Esophagus squamous epithelium (tissue), 5 donors: ENCODE results near the gene MIOS. TPM values are rescaled to one million over a fixed set of nuclear protein-coding genes. Genes with fewer than 3 reads are reported as not detected.

ENCODE experiments used
- DNase-seq: peaks from one replicate; lab custom pipeline; 2025; lab: John Stamatoyannopoulos, UW
- H3K27ac ChIP-seq, 4 donors: fragments of 200-600 bp; sonication (generic); one replicate each; pipeline ENCODE4 v1.5.1; 2016 to 2019; ENCODE audit warnings: mild to moderate bottlenecking in 1 of 4
- H3K27me3 ChIP-seq, 4 donors: fragments of 200-600 bp; sonication (generic); 1 replicate in 3 of 4; 2 replicates in 1 of 4; pipeline versions ENCODE4 v1.5.1 to v1.6.0; 2017 to 2021; ENCODE audit warnings: antibody characterized with exemption in 1 of 4
- H3K36me3 ChIP-seq, 3 donors: fragments of 200-600 bp; sonication (generic); one replicate each; pipeline ENCODE4 v1.5.1; 2016 to 2019
- H3K4me1 ChIP-seq, 3 donors: fragments of 200-600 bp; sonication (generic); one replicate each; pipeline ENCODE4 v1.5.1; 2017 to 2019
- H3K4me3 ChIP-seq, 4 donors: fragments of 200-600 bp; sonication (generic); 1 replicate in 3 of 4; 2 replicates in 1 of 4; pipeline ENCODE4 v1.5.1; 2016 to 2019; ENCODE audit warnings: mild to moderate bottlenecking in 2 of 4, moderate library complexity in 1 of 4
- H3K9me3 ChIP-seq, 3 donors: fragments of 200-600 bp; sonication (generic); one replicate each; pipeline ENCODE4 v1.5.1; 2016 to 2019
- POLR2A ChIP-seq, 4 donors: fragments of 450-650 bp; IDR thresholded peaks; one replicate each; pipeline ENCODE4 v1.6.1; 2017; ENCODE audit warnings: antibody characterized with exemption in 4 of 4, mild to moderate bottlenecking in 4 of 4, moderate library complexity in 3 of 4
- WGBS, 2 donors: methylation state at CpG; one replicate each; pipeline ENCODE4 v1.1.5; 2018; 5-methylcytosine and 5-hydroxymethylcytosine counted together
- intact Hi-C: fragments of 100-400 bp; cut with DNase I; formaldehyde crosslinking; loops from one replicate; pipeline ENCODE4 v1.15.0; 2022
- total RNA-seq, 4 donors: library from RNA; depleted of rRNA; stranded (reverse); fragments of >200 nt; gene quantifications; one replicate each; pipeline ENCODE4 v1.1.0, GENCODE V29; 2016
- TF ChIP-seq, protein P1 (sequence below), 6 experiments: fragments of 450-650 bp in 4 of 6; fragments of 200-600 bp in 2 of 6; sonication (generic) in 2 of 6; IDR thresholded peaks; one replicate each; pipeline ENCODE4 v1.5.1; 2016 to 2019; ENCODE audit warnings: antibody characterized with exemption in 6 of 6, mild to moderate bottlenecking in 4 of 6, moderate library complexity in 4 of 6
- donor health status: DM: yes; HTN: yes; CAD: no.

MIOS gene
- total RNA-seq, 4 donors from 2014 or later, result 36.5 to 62.9 (median 53.7) TPM

DNA sequence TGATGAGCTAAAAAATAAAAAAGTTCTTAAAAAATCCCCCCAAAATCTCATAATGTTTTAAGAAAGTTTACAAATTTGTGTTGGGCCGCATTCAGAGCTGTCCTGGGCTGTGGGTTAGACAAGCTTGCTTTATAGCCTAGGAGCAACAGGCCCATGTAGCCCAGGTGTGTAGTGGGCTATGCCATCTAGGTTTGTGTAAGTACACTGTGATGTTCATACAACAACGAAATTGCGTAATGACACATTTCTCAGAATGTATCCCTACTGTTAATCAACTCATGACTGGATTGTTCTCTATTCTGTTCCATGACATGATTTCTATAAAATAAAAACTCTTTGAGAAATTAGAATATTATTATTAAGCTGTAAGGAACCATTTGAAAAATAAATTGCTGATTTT lies 13.0 kb downstream of the MIOS start:
- H3K27ac ChIP-seq, result no peak overlapping the region
- no peaks in the 10 kb centered on the region for H3K9me3 ChIP-seq
- TF ChIP-seq POLR2A (IDR thresholded peaks at IDR 0.05), result no peak
- TF ChIP-seq, protein P1, sequence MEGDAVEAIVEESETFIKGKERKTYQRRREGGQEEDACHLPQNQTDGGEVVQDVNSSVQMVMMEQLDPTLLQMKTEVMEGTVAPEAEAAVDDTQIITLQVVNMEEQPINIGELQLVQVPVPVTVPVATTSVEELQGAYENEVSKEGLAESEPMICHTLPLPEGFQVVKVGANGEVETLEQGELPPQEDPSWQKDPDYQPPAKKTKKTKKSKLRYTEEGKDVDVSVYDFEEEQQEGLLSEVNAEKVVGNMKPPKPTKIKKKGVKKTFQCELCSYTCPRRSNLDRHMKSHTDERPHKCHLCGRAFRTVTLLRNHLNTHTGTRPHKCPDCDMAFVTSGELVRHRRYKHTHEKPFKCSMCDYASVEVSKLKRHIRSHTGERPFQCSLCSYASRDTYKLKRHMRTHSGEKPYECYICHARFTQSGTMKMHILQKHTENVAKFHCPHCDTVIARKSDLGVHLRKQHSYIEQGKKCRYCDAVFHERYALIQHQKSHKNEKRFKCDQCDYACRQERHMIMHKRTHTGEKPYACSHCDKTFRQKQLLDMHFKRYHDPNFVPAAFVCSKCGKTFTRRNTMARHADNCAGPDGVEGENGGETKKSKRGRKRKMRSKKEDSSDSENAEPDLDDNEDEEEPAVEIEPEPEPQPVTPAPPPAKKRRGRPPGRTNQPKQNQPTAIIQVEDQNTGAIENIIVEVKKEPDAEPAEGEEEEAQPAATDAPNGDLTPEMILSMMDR (IDR thresholded peaks at IDR 0.05), result no peak
- no peak for DNase-seq
- no peak overlapping the region for H3K4me3 ChIP-seq
- no peaks in the 10 kb centered on the region for H3K27me3 ChIP-seq
- H3K36me3 ChIP-seq, result peaks cover 0 to 28% (median 0%) of the 10 kb centered on the region in 3 donors
- peaks cover 0 to 8% (median 0%) of the 10 kb centered on the region in 3 donors for H3K4me1 ChIP-seq
- WGBS, 2 donors, result 94 to 98% methylated on average over 3 of the region's 3 CpGs
- intact Hi-C loops, result loop anchor here (10.0 kb wide), 2 partner anchors 55 to 385 kb away; partner anchors contain the start of gene GLCCI1

DNA sequence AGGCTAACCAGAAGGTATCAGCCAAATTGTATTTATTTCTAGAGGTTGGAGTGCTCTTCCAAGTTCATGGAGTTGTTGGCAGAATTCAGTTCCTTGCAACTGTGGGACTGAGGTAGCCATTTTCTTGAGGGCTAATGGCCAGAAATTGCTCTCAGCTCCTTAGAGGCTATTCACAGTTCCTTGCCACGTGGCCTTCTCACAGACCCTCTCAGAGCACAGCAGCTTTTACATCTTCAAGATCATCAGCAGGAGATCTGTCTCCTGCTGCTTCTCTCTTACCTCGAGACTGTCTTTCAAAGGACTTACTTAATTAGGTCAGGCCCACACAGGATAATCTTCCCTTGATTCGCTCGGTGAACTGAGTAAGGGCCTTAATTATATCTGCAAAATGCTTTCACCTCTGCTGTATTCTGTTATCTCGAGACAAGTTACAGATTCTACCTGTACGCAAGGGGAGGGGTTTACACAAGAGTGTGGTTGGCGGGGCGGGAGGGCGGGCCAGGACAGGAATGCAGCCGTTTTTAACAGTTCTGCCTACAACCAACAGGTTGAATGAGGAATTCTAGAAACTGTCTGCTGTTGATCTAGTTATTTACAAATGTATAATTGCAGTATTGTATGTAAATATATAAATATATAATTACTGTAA lies 15.0 kb downstream of the MIOS start:
- TF ChIP-seq, protein P1 (IDR thresholded peaks at IDR 0.05), result no peak
- no peak for TF ChIP-seq POLR2A (IDR thresholded peaks at IDR 0.05)
- WGBS, 2 donors, result 54 to 66% methylated on average over 10 of the region's 10 CpGs
- intact Hi-C loops, result no loop called here
- Histone ChIP-seq H3K27ac (no peak overlapping the region), H3K27me3 (no peaks in the 10 kb centered on the region), H3K4me3 (no peak overlapping the region), H3K9me3 (no peaks in the 10 kb centered on the region), H3K4me1 (peaks cover 0 to 8% (median 0%) of the 10 kb centered on the region in 3 donors), H3K36me3 (peaks cover 0 to 24% (median 0%) of the 10 kb centered on the region in 3 donors)
- no peak for DNase-seq

DNA sequence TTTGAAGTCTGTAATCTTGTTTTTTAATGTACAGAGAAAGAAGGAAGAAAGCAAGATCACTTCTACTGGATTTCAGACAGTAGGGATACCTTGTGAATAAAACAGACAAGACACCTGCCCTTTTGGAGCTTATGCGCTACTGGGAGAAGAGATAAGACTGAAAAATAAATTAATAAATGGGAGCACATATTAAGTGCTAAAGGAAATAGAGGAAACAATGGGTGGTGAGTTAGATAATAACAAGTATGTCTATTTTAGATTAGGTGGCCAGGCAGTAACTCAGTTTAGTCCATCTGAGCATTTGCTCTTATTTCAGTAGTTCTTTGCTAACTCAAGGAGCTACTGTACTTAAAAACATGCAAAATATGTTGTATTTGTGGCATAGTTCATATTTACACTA lies 15.9 kb downstream of the MIOS start:
- Histone ChIP-seq H3K27ac (no peak overlapping the region), H3K4me3 (no peak overlapping the region), H3K36me3 (peaks cover 0 to 22% (median 0%) of the 10 kb centered on the region in 3 donors), H3K27me3 (no peaks in the 10 kb centered on the region), H3K9me3 (no peaks in the 10 kb centered on the region), H3K4me1 (peaks cover 0 to 8% (median 0%) of the 10 kb centered on the region in 3 donors)
- WGBS, 2 donors, result 90 to 91% methylated on average over 1 of the region's 1 CpG
- TF ChIP-seq POLR2A (IDR thresholded peaks at IDR 0.05), result no peak
- TF ChIP-seq, protein P1 (IDR thresholded peaks at IDR 0.05), result no peak
- DNase-seq, result no peak
- intact Hi-C loops, result no loop called here

DNA sequence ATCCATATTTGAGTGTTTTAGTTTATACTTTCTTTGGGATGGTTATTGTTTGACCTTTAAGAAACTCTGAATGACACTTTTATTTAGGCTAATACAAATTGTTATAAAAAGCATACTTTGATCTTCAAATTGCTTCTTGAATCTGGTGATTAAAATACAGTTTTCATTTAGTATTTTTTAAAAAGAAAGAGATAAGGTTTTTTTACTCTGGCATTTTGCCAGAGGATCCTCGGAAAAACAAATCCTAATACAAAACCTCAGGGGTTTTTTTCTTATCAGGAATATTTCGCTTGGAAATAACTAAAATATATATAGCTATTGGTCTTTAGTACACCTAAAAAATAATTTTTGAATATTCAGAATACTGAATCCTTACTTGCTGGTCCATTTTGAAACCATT lies 17.0 kb downstream of the MIOS start:
- Histone ChIP-seq H3K4me3 (no peak overlapping the region), H3K27ac (no peak overlapping the region), H3K4me1 (peaks cover 0 to 8% (median 0%) of the 10 kb centered on the region in 3 donors), H3K27me3 (no peaks in the 10 kb centered on the region), H3K36me3 (peaks cover 0 to 22% (median 0%) of the 10 kb centered on the region in 3 donors), H3K9me3 (no peaks in the 10 kb centered on the region)
- no peak for TF ChIP-seq POLR2A (IDR thresholded peaks at IDR 0.05)
- TF ChIP-seq, protein P1 (IDR thresholded peaks at IDR 0.05), result no peak
- intact Hi-C loops, result no loop called here
- WGBS, 2 donors, result 86% methylated on average over 2 of the region's 2 CpGs
- no peak for DNase-seq

DNA sequence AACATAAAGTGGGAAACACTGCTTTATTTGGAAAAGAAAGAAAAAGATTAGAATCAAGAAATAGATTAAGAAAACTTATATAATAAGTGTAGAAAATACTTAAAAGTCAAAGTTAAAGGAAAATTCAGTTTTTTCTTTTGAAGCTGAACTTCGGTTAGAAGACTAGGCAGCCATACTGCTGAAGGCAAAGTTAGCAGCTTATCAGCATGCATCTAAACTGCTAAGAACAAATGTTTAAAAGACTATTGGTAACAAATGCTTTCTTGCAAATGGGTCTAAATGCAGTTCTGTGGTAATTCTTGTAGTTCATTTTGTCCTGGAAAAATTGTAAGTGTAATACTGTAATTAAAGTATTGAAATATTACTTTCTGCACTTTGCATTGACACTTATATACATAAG lies 18.0 kb downstream of the MIOS start:
- H3K27ac ChIP-seq, result no peak overlapping the region
- TF ChIP-seq POLR2A (IDR thresholded peaks at IDR 0.05), result no peak
- TF ChIP-seq, protein P1 (IDR thresholded peaks at IDR 0.05), result no peak
- peaks cover 0 to 25% (median 0%) of the 10 kb centered on the region in 3 donors for H3K36me3 ChIP-seq
- no peak overlapping the region for H3K4me3 ChIP-seq
- no peaks in the 10 kb centered on the region for H3K27me3 ChIP-seq
- intact Hi-C loops, result no loop called here
- WGBS, 2 donors, result 79 to 91% methylated on average over 1 of the region's 1 CpG
- no peaks in the 10 kb centered on the region for H3K9me3 ChIP-seq
- DNase-seq, result no peak
- peaks cover 0 to 8% (median 0%) of the 10 kb centered on the region in 3 donors for H3K4me1 ChIP-seq
